NCI-H1105 treated with DMSO at 0.1 percent for 48 hours (cell line): ENCODE results near the gene MAP4K3.
"Not testable (repeated sequence)": the region's sequence is repeated elsewhere in the genome, so short reads cannot be mapped to it uniquely, and the experiment has no call there.

Experiments
- DNase-seq: peaks from one replicate; lab custom pipeline; 2025; lab: John Stamatoyannopoulos, UW

MAP4K3 gene

GRCh38 chr2:39408351-39409136 lies 28.5 kb downstream of the MAP4K3 start:
- DNase-seq = no peak

GRCh38 chr2:39407516-39408296 lies 29.4 kb downstream of the MAP4K3 start:
- no peak for DNase-seq

- DNase-seq = no peak
Observed at GRCh38 chr2:39405364-39405763, 31.7 kb downstream of the MAP4K3 start.

GRCh38 chr2:39403311-39403710 lies 33.8 kb downstream of the MAP4K3 start:
- no peak for DNase-seq

- DNase-seq = no peak
Observed at GRCh38 chr2:39401319-39401718, 35.8 kb downstream of the MAP4K3 start.

- no peak for DNase-seq
Observed at GRCh38 chr2:39399570-39399969, 37.5 kb downstream of the MAP4K3 start.

- DNase-seq = no peak
Observed at GRCh38 chr2:39395313-39395712, 41.8 kb downstream of the MAP4K3 start.

GRCh38 chr2:39394516-39394961 lies 42.5 kb downstream of the MAP4K3 start:
- no peak for DNase-seq

- DNase-seq = no peak
Observed at GRCh38 chr2:39392672-39393071, 44.4 kb downstream of the MAP4K3 start.

GRCh38 chr2:39390216-39390615 lies 46.9 kb downstream of the MAP4K3 start:
- DNase-seq = no peak

GRCh38 chr2:39386064-39386463 lies 51.0 kb downstream of the MAP4K3 start:
- DNase-seq = no peak

GRCh38 chr2:39385172-39385571 lies 51.9 kb downstream of the MAP4K3 start:
- DNase-seq = no peak

GRCh38 chr2:39384071-39384470 lies 53.0 kb downstream of the MAP4K3 start:
- not testable (repeated sequence) for DNase-seq

GRCh38 chr2:39383146-39383545 lies 53.9 kb downstream of the MAP4K3 start:
- DNase-seq = no peak

GRCh38 chr2:39381653-39382052 lies 55.4 kb downstream of the MAP4K3 start:
- DNase-seq = no peak

- DNase-seq = no peak
Observed at GRCh38 chr2:39380525-39381150, 56.4 kb downstream of the MAP4K3 start.

GRCh38 chr2:39379643-39380524 lies 57.2 kb downstream of the MAP4K3 start:
- DNase-seq = peak; percentile 41

- no peak for DNase-seq
Observed at GRCh38 chr2:39378968-39379367, 58.1 kb downstream of the MAP4K3 start.

GRCh38 chr2:39377226-39377939 lies 59.7 kb downstream of the MAP4K3 start:
- DNase-seq = no peak

- DNase-seq = no peak
Observed at GRCh38 chr2:39375917-39376316, 61.2 kb downstream of the MAP4K3 start.

GRCh38 chr2:39373181-39373802 lies 63.8 kb downstream of the MAP4K3 start:
- no peak for DNase-seq
